ENCODE results near the gene SLC5A11. TPM values are rescaled to one million over a fixed set of nuclear protein-coding genes. Genes with fewer than 3 reads are reported as not detected.

The SLC5A11 gene
- total RNA-seq, 1 experiment from 2014 or later: 0.51 TPM

- BruUV-seq (replicated peaks): no TSS peak
- CTCF ChIA-PET: no interaction called here
These were observed 6.5 kb downstream of the SLC5A11 start for GRCh38 chr16:24852281-24852721.

GRCh38 chr16:24853169-24853824, 7.5 kb downstream of the SLC5A11 start:
- H2AFZ ChIP-seq (ENCODE audit: low read length): peak overlapping the region; percentile 74
- H3K27ac ChIP-seq (ENCODE audit: low read length): peak overlapping the region; percentile 60

More at GRCh38 chr16:24852281-24852721, 6.5 kb downstream of the SLC5A11 start:
- H3K4me1 ChIP-seq (ENCODE audit: insufficient read depth, low read length): peaks cover 65% of the 10 kb centered on the region
- no peaks in the 10 kb centered on the region for H3K27me3 ChIP-seq (ENCODE audit: low read length)
- peak overlapping the region; percentile 83 for H3K27ac ChIP-seq (ENCODE audit: low read length)
- peak overlapping the region; percentile 72 for H3K4me2 ChIP-seq (ENCODE audit: low read length)
- peak; percentile 17 for DNase-seq
- POLR2A ChIA-PET (ENCODE audit: unreplicated experiment): no interaction called here
- H3K36me3 ChIP-seq (ENCODE audit: low read depth, low read length): no peaks in the 10 kb centered on the region
- H3K79me2 ChIP-seq (ENCODE audit: low read length): no peaks in the 10 kb centered on the region
- intact Hi-C loops (cut with micrococcal nuclease): no loop called here
- peak overlapping the region; percentile 38; the same call in 1 of the 2 replicates for H3K9ac ChIP-seq (ENCODE audit: low read length)
- ATAC-seq: no peak
- no peaks in the 10 kb centered on the region for H3K9me2 ChIP-seq (replicated peaks; ENCODE audit: low read length)
- peaks cover 5% of the 10 kb centered on the region for H3F3A ChIP-seq (ENCODE audit: low read length, unreplicated experiment)
- peak overlapping the region; percentile 20; the same call in 1 of the 2 replicates for H3K4me3 ChIP-seq (ENCODE audit: low read length)
- no peaks in the 10 kb centered on the region for H3K9me3 ChIP-seq (ENCODE audit: low read length)
- H4K20me1 ChIP-seq (ENCODE audit: low read length): no peaks in the 10 kb centered on the region
- peak overlapping the region; percentile 53; the same call in 1 of the 2 replicates for H2AFZ ChIP-seq (ENCODE audit: low read length)
- TF ChIP-seq EZH2 (IDR thresholded peaks at IDR 0.05; ENCODE audit: low read length, unreplicated experiment): no peak
- TF ChIP-seq CTCF (conservative IDR thresholded peaks at IDR 0.05; ENCODE audit: low read depth, low read length): no peak
- no peak for TF ChIP-seq EZH2phosphoT487 (IDR thresholded peaks at IDR 0.05; ENCODE audit: borderline replicate concordance, low read length)

More at GRCh38 chr16:24853169-24853824, 7.5 kb downstream of the SLC5A11 start:
- Histone ChIP-seq H3K79me2 (ENCODE audit: low read length) (no peaks in the 10 kb centered on the region), H4K20me1 (ENCODE audit: low read length) (no peaks in the 10 kb centered on the region), H3F3A (ENCODE audit: low read length, unreplicated experiment) (peaks cover 5% of the 10 kb centered on the region), H3K9me3 (ENCODE audit: low read length) (no peaks in the 10 kb centered on the region), H3K4me2 (ENCODE audit: low read length) (peak overlapping the region; percentile 81), H3K36me3 (ENCODE audit: low read depth, low read length) (no peaks in the 10 kb centered on the region), H3K4me3 (ENCODE audit: low read length) (peak overlapping the region; percentile 51; the same call in 1 of the 2 replicates), H3K9ac (ENCODE audit: low read length) (peak overlapping the region; percentile 6; the same call in 1 of the 2 replicates), H3K9me2 (replicated peaks; ENCODE audit: low read length) (no peaks in the 10 kb centered on the region), H3K27me3 (ENCODE audit: low read length) (no peaks in the 10 kb centered on the region), H3K4me1 (ENCODE audit: insufficient read depth, low read length) (peaks cover 56% of the 10 kb centered on the region)
- ATAC-seq (no peak), DNase-seq (peak; percentile 16)
- ChIA-PET CTCF (no interaction called here), POLR2A (ENCODE audit: unreplicated experiment) (no interaction called here)
- intact Hi-C loops (cut with micrococcal nuclease): no loop called here
- no TSS peak for BruUV-seq (replicated peaks)
- no peak for TF ChIP-seq CTCF (conservative IDR thresholded peaks at IDR 0.05; ENCODE audit: low read depth, low read length)
